ENCODE results near the gene KRTAP2-1.

DNA sequence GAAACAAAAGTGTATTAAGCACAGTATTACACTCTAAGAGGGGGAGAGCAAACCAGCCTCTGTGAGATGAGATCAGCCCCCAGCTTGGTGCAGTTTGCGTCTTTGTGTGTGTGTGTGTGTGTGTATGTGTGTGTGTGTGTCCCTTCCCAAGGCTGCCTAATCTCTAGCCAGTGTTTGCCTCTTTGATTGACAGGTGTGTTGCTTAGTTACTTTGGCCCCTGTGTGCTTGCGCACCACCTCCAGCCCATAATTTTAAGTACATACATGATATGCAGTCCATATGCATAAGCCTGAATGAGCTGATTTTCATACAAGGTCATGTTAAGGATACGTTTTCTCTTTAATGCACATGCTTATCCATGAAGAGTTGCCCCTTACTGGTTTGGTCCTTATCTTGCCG, 45.3 kb downstream of the KRTAP2-1 start:
- TF ChIP-seq, protein P1, sequence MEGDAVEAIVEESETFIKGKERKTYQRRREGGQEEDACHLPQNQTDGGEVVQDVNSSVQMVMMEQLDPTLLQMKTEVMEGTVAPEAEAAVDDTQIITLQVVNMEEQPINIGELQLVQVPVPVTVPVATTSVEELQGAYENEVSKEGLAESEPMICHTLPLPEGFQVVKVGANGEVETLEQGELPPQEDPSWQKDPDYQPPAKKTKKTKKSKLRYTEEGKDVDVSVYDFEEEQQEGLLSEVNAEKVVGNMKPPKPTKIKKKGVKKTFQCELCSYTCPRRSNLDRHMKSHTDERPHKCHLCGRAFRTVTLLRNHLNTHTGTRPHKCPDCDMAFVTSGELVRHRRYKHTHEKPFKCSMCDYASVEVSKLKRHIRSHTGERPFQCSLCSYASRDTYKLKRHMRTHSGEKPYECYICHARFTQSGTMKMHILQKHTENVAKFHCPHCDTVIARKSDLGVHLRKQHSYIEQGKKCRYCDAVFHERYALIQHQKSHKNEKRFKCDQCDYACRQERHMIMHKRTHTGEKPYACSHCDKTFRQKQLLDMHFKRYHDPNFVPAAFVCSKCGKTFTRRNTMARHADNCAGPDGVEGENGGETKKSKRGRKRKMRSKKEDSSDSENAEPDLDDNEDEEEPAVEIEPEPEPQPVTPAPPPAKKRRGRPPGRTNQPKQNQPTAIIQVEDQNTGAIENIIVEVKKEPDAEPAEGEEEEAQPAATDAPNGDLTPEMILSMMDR (IDR thresholded peaks at IDR 0.05) = no peak
- TF ChIP-seq POLR2A (IDR thresholded peaks at IDR 0.05) = no peak
